GM12864 (cell line): ENCODE measurements around the gene UROD.
"Not testable (repeated sequence)": the region's sequence is repeated elsewhere in the genome, so short reads cannot be mapped to it uniquely, and the experiment has no call there.

Source experiments
- DNase-seq: peaks from one replicate; pipeline ENCODE4 v3.0.0-alpha.2; 2011; ENCODE audit warnings: low read depth
- H3K4me3 ChIP-seq: 2 replicates; pipeline ENCODE4 v1.5.1; 2011; ENCODE audit warnings: mild to moderate bottlenecking, low read depth, low read length, control low read depth
- TF ChIP-seq, protein P1 (sequence below): IDR thresholded peaks from 2 replicates; pipeline ENCODE4 v1.5.1; 2011; ENCODE audit warnings: low read depth, mild to moderate bottlenecking, moderate library complexity, low read length, control low read depth, inconsistent platforms; ENCODE audit errors: missing control alignments

Gene UROD

GRCh38 chr1:45040297-45040696 is 28.2 kb downstream of the UROD start:
- TF ChIP-seq, protein P1, sequence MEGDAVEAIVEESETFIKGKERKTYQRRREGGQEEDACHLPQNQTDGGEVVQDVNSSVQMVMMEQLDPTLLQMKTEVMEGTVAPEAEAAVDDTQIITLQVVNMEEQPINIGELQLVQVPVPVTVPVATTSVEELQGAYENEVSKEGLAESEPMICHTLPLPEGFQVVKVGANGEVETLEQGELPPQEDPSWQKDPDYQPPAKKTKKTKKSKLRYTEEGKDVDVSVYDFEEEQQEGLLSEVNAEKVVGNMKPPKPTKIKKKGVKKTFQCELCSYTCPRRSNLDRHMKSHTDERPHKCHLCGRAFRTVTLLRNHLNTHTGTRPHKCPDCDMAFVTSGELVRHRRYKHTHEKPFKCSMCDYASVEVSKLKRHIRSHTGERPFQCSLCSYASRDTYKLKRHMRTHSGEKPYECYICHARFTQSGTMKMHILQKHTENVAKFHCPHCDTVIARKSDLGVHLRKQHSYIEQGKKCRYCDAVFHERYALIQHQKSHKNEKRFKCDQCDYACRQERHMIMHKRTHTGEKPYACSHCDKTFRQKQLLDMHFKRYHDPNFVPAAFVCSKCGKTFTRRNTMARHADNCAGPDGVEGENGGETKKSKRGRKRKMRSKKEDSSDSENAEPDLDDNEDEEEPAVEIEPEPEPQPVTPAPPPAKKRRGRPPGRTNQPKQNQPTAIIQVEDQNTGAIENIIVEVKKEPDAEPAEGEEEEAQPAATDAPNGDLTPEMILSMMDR: no peak
- DNase-seq: no peak
- H3K4me3 ChIP-seq: no peak overlapping the region

GRCh38 chr1:45043094-45043493 is 31.0 kb downstream of the UROD start:
- H3K4me3 ChIP-seq: no peak overlapping the region

GRCh38 chr1:45044916-45045315 is 32.9 kb downstream of the UROD start:
- no peak overlapping the region for H3K4me3 ChIP-seq
- no peak for DNase-seq
- TF ChIP-seq, protein P1: no peak

More at GRCh38 chr1:45043094-45043493, 31.0 kb downstream of the UROD start:
- TF ChIP-seq, protein P1: no peak
- DNase-seq: no peak

DNA sequence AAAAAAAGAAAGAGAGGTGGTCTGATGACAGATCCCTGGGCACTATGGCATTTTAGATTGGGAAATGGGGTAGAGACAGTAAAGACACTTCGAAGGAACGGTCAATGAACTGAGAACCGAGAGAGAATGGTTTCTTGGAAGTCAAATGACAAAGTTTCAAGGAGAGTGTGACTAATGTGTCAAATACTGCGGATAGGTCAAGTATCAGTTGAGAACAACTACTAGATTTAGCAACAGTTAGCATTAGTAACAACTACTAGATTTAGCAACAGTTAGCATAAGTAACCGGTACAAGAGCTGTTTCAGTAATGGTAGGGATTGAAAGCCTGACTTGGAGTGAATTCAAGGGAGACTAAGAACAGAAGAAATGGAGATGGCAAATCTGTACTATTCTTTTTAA is 35.0 kb downstream of the UROD start:
- DNase-seq: no peak
- TF ChIP-seq, protein P1: no peak
- H3K4me3 ChIP-seq: no peak overlapping the region

- DNase-seq: no peak
- TF ChIP-seq, protein P1: no peak
These were observed 39.1 kb downstream of the UROD start for GRCh38 chr1:45051005-45051772.

GRCh38 chr1:45057542-45057941 is 45.5 kb downstream of the UROD start:
- TF ChIP-seq, protein P1: no peak
- DNase-seq: no peak
- no peak overlapping the region for H3K4me3 ChIP-seq

More at GRCh38 chr1:45051005-45051772, 39.1 kb downstream of the UROD start:
- H3K4me3 ChIP-seq: no peak overlapping the region

DNA sequence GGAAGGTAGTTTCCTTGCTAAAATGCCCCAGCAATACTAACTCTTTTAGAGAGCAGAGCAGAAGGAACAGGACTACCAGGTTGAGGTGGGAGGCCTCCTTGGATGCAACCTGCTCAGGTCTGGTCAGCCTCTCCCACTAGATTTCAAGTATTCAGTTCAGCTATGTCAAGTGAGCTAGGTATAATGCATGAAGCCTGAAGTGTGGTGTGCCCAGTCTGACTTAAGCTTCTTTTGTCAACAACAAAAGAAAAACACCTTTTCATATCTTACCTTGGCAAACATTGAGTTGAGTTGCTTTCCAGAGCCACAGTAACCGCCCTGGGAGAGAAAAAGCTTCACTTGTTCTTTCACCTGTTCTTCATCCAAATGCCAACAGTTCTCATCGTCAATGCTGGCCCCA is 47.8 kb downstream of the UROD start:
- TF ChIP-seq, protein P1: no peak
- no peak overlapping the region for H3K4me3 ChIP-seq
- no peak for DNase-seq

DNA sequence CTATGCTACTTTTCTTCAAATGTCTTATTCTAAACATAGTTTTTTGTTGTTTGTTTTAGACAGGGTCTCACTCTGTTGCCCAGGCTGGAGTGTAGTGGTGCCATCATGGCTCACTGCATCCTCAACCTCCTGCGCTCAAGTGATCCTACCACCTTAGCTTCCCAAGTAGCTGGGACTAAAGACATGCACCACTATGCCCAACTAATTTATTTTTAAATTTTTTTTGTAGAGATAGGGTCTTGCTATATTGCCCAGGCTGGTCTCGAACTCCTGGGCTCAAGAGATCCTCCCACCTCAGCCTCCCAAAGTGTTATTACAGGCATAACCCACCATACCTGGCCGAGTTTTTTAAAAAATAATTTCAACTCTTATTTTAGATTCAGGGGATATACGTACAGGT is 50.4 kb downstream of the UROD start:
- not testable (repeated sequence) for DNase-seq

More for the DNA sequence above, 50.4 kb downstream of the UROD start:
- H3K4me3 ChIP-seq: not testable (repeated sequence)
